Measurements from ENCODE around the gene C18orf63. TPM values are rescaled to one million over a fixed set of nuclear protein-coding genes. Genes with fewer than 3 reads are reported as not detected.
"Not testable (repeated sequence)": the region's sequence is repeated elsewhere in the genome, so short reads cannot be mapped to it uniquely, and the experiment has no call there.

C18orf63 gene
- total RNA-seq, 1 experiment from 2014 or later: not detected

DNA sequence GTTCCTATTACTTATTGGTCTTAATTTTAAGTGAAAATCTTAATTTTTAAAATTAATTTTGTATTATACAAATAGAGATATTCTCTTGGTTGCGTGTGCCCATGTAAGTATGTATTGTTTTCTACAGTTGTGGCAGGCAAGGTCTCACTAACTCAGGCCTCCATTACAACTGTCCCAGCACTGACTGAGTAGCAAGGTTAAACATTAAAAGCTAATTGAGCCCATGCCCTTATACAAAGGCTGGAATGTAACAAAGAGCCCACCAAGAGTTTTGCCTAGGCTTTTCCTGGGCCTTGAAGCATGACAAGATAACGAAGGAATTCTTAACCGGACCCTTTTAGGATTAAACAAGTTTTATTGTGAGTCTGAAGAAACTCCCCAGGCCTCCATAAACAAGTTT lies 11.2 kb downstream of the C18orf63 start:
- DNase-seq (ENCODE audit: low spot score): not testable (repeated sequence)

GRCh38 chr18:74328206-74328605 lies 12.6 kb downstream of the C18orf63 start:
- DNase-seq (ENCODE audit: low spot score): no peak

DNA sequence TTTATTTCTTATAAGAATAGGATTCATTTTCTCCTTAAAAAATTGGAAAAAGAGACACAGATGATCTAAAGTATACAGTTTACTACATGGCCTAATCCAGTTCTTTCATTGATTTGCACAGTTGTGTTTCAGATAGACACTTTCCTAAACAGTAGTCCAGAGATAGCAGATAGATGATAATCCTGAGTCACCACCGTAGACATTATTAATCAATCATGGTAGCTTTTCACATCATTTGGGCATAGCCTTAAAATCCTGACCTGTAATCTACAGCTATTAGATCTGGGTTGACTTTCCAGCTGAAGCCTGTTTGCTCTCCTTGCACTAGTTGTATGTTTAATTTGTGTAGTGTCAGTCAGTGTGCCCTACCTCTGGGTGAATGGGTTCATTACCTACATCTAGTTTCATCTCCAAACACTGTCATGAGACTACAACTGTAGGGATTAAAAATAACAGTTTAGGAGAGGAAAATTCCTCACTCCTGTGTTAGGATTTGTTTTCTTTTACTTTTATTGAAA lies 14.1 kb downstream of the C18orf63 start:
- no peak for DNase-seq (ENCODE audit: low spot score)

DNA sequence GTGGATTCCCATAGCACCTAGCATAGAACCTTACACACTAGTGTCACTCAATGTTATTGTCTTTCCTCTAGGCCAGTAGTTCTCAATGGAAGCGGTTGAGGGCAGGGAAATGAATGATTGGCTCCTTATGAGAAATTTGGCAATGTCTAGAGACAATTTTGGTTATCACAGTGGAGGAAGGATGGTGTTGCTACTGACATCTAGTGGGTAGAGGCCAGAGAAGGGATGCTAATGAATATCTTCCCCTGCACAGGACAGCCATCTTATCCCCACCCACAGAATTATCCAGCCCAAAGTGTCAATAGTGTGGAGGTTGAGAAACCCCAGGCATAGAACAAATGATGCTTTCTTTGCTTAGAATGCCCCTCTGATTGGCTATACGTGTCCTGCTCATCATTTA lies 15.8 kb downstream of the C18orf63 start:
- peak; percentile 21 for DNase-seq (ENCODE audit: low spot score)

DNA sequence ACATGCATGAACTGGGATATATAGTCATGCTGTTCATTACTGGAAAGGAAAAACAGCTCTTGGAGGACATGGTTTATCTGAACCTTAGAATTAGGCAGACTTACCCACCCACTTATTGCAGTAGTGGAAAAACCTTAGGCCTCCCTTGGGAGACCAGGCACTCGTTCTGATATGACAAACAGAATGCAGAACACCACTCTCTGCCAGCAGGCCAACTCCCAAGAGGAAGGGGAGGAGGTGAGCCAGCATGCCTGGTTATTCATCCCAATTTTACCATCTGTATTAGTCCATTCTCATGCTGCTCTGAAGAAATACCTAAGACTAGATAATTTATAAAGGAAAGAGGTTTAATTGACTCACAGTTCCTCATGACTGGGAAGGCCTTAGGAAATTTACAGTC lies 17.5 kb downstream of the C18orf63 start:
- DNase-seq (ENCODE audit: low spot score): no peak

DNA sequence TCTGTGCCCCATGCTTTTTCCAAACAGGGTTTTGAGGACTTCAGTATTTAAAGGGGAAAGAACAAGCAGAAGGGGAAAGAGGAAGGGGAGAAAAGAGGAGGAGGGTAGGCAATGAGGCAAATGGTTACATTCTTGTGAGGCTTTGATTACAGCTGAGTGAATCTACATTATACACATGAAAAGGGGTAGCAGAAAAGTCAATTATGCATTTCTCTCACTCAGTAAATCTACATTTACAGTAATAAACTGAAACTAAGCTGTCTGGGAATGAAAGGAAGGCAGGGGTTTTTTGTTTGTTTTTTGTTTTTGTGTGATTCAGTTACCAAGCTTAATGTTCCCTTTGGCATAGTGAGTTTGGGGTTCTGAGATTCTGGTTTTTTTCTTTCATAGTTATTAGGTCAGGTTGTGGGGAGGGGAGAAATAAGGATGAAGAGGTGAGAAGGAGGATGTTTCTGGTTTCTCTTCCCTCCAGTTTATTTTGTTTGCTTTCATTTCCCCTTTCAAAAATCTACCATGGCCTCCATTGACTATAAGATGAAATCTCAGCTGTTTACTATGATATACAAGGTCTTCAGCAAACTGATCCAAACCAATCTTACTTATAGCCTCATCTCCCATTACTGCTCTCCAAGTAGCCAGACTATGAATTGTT lies 18.7 kb downstream of the C18orf63 start:
- no peak for DNase-seq (ENCODE audit: low spot score)

- DNase-seq (ENCODE audit: low spot score): no peak
These were observed 21.0 kb downstream of the C18orf63 start for GRCh38 chr18:74336656-74337055.

DNA sequence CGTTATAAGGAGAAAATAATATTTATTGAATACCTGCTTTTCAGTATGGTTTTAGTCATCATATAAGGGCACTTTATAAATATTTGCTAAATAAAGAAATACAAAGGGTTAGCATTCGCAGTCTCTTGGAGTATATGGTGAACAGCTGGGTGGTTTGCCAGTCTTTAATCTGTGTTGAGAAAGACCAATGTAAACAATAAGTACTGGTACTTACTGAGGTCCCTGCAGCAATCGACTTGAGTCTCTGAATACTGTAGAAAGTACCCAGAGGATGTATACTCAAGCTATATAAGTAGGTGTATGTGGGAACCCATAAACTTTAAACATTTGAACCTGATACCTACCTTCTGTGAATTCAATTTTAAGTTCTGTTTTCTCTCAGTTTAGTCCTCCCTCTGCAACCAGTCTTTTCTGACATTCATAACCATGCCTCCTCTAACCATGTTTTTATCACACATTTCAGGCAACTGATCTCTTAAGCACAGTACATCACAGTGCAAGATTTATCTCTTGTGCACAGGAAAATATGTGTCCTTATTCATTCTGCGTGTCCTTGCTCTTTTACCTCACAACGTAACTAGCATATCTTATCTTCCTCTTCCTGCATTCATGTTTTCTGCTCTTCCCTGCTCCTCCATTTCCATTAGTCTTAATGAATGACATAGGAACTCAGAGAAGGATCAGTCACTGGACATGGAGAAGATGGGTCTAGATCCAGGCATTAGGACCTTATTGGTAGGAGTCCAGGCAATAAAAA lies 21.7 kb downstream of the C18orf63 start:
- DNase-seq (ENCODE audit: low spot score): no peak

DNA sequence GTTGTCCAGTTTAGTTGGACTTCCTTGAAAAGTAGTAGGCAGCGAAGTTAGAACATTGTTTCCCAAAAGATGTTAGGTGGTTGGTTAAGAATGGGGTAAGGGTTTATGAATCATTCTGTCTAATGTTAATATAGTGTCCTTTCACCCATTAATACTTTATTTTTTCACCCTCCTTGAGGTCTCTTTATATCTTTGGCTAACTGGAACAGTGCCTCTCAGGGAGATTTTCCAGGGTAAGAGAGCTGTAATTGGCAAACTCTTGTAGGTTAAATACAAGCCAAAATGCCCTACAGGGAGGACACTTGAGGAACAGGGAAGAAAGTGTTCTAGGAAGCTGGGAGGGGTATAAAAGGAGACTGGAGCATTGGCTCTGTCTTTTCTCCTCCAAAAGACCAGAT lies 22.3 kb downstream of the C18orf63 start:
- DNase-seq (ENCODE audit: low spot score): no peak

- DNase-seq (ENCODE audit: low spot score): peak; percentile 70
These were observed 26.9 kb downstream of the C18orf63 start for GRCh38 chr18:74342416-74343043.

DNA sequence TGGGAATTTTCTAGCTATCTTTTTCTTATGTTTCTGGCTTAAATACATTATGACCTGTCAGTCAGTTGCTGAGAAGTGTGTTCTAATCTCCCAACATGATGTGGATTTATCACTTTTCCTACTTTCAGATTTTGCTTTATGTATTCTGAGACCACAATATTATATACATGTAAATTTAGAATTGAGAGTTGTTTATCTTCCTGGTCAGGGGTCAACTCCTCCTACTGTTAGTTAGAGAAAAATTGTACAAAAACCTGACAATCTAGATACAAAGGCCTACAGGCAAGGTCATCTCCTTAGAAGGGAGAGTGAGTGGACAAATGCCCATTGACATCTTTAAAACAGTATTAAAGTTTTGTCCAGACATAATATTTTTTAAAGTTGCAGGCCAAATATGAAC lies 30.6 kb downstream of the C18orf63 start:
- DNase-seq (ENCODE audit: low spot score): no peak

DNA sequence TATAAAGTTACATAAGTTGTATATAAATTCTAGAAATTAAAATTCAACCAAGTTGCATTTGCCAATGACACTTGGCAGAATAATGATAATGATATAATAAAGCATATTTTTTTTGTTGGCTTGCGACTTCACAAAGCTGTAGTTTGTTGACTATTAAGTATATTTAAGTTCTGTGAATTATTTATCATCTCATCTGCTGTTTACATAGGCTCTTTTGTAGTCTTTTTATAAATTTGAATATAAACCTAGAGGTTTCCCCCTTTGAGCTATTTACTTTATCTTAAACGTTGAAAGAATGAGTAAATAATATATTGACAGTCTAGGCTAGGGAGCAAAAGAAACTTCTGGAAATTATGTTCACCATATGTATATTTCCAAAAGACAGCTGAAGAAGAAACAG lies 32.9 kb downstream of the C18orf63 start:
- no peak for DNase-seq (ENCODE audit: low spot score)

GRCh38 chr18:74351354-74351753 lies 35.7 kb downstream of the C18orf63 start:
- peak; percentile 66 for DNase-seq (ENCODE audit: low spot score)

- peak; percentile 78 for DNase-seq (ENCODE audit: low spot score)
These were observed 37.6 kb downstream of the C18orf63 start for GRCh38 chr18:74353169-74353775.

GRCh38 chr18:74356959-74357358 lies 41.3 kb downstream of the C18orf63 start:
- no peak for DNase-seq (ENCODE audit: low spot score)

- no peak for DNase-seq (ENCODE audit: low spot score)
These were observed 45.4 kb downstream of the C18orf63 start for GRCh38 chr18:74360852-74361655.

DNA sequence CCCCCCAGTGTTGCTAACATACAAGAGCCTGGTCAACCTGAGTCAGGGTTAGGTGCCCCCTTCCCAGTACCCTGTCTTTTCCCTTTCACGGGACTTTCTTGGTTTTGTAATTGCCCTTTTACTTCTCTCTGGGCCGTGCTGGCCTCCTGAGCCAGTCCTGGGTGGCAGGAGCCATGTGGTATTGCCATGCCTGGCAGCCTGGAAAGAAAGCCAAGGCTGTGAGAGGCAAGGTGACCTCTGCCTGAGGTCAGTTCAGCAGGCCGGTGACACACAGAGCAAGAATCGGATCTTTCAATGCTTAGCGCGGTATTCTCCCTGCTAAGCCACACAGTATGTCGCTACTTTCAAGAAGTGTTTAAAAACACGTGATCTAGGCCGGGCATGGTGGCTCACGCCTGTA lies 52.3 kb downstream of the C18orf63 start:
- no peak for DNase-seq (ENCODE audit: low spot score)

DNA sequence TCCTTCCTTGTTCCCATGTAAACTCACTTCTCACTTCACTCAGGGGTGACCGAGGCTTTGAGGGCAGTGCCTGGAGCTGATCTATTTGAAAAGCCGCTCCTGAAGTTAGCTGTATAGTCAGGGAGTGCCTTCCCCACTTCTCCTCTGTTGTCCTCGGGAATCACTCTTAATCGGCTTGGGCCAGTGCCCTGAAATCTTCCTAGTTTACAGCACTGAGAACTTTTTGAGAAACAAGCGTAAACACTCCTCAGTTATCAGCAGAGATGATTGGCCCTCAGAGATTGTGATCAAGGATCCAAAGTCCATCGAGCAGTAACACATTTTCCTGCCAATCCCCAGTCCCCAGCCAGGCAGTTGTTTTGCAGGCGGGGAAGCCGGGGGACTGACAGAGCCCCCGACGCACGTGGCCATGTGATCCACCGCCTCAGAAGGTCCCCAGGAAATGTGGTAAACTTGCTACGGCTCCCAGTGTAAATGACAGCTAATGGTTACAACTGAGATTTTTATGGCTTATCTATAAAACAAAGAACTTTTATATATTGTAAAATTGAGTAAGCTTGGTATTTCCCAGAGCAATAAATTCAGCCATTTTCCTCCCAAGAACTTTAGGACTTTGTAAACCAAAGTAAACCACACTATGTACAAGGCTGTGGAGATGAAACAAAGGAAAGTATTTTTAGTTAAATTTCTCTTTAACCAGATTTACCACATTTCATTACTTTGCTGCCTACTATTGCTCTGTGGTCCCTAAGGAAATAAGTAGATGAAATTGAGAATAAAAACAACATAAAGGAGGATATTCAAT lies 53.5 kb downstream of the C18orf63 start:
- DNase-seq (ENCODE audit: low spot score): no peak

GRCh38 chr18:74370115-74370514 lies 54.5 kb downstream of the C18orf63 start:
- no peak for DNase-seq (ENCODE audit: low spot score)

DNA sequence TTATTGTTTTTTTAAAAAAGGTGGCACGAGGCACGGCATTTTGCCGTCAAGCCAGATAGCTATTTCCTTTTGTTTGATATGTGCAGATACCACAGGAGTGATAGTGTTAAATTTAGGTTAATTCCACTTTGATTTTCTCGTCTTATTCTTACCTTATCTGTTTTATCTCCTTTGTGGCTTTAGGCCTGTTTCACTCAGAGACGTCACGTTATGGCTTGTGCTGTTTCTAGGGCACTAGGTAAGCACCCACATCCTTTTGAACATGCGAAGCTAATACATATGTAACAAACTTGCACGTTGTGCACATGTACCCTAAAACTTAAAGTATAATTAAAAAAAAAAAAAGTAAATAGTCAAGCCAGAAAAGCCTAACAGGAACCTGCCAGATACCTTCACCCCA lies 57.8 kb downstream of the C18orf63 start:
- no peak for DNase-seq (ENCODE audit: low spot score)

DNA sequence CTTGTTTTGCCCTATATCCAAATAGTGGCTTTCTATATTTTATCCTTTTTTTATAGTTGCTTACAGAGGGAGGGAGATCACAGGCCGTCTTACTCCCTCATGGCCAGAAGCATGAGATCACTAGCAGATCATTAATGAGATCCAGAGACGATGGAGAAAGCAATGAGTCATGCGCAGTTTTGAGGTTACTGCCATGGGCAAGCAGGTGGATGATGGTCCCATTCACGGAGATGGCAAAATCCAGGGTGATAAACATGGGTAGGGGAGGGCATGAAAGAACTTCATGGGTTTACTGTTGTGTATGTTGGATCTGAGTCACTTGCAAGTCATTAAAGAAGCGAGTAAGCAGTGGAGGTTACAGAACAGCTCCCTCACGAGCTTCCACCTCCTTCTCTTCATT lies 60.4 kb downstream of the C18orf63 start:
- peak; percentile 51 for DNase-seq (ENCODE audit: low spot score)
